Endothelial cell (in vitro differentiated cells): ENCODE data around the gene DOK3. TPM values are rescaled to one million over a fixed set of nuclear protein-coding genes. Genes with fewer than 3 reads are reported as not detected.
A peak's percentile ranks its signal among the peaks of the same experiment; 100 is the strongest.

ENCODE experiments used
- DNase-seq: peaks from one replicate; pipeline ENCODE4 v3.0.0; 2021; ENCODE audit warnings: low spot score
- H3K27ac Mint-ChIP-seq: one replicate; pipeline ENCODE4 v1.8.0; 2021; ENCODE audit warnings: mixed read lengths, inconsistent platforms; ENCODE audit not compliant: unreplicated experiment
- H3K27me3 Mint-ChIP-seq: one replicate; pipeline ENCODE4 v1.8.0; 2021; ENCODE audit warnings: mild to moderate bottlenecking, moderate library complexity, mixed read lengths, inconsistent platforms; ENCODE audit not compliant: unreplicated experiment
- H3K36me3 Mint-ChIP-seq: one replicate; pipeline ENCODE4 v1.8.0; 2021; ENCODE audit warnings: mild to moderate bottlenecking, low read depth, mixed read lengths, inconsistent platforms; ENCODE audit not compliant: unreplicated experiment
- H3K4me1 Mint-ChIP-seq: one replicate; pipeline ENCODE4 v1.8.0; 2021; ENCODE audit warnings: mild to moderate bottlenecking, mixed read lengths, inconsistent platforms; ENCODE audit not compliant: unreplicated experiment
- H3K4me3 Mint-ChIP-seq: one replicate; pipeline ENCODE4 v1.8.0; 2021; ENCODE audit warnings: mild to moderate bottlenecking, mixed read lengths, inconsistent platforms; ENCODE audit not compliant: unreplicated experiment
- H3K9me3 Mint-ChIP-seq: one replicate; pipeline ENCODE4 v1.8.0; 2021; ENCODE audit warnings: mixed read lengths, inconsistent platforms; ENCODE audit not compliant: unreplicated experiment
- CTCF ChIP-seq: fragments of 200-600 bp; sonication (generic); IDR thresholded peaks from one replicate; pipeline ENCODE4 v1.5.0; 2021; ENCODE audit warnings: antibody characterized with exemption; ENCODE audit not compliant: unreplicated experiment
- total RNA-seq: library from RNA; stranded (reverse); fragmentation: NEBNext Ultra II Directional; extraction: Animal tissue kit (Norgen Biotek cat#: 25700); gene quantifications from one replicate; pipeline ENCODE4 v1.2.1, GENCODE V29; 2021; ENCODE audit not compliant: unreplicated experiment

DOK3 gene
- total RNA-seq, 1 donor from 2014 or later: 51.4 TPM

- Mint-ChIP-seq H3K36me3 (peaks cover 42% of the 10 kb centered on the region), H3K27ac (no peak overlapping the region), H3K4me3 (peak overlapping the region; percentile 31), H3K9me3 (no peaks in the 10 kb centered on the region), H3K4me1 (peaks cover 32% of the 10 kb centered on the region), H3K27me3 (peaks cover 23% of the 10 kb centered on the region)
- no peak for TF ChIP-seq CTCF
- no peak for DNase-seq
Observed at GRCh38 chr5:177510567-177511053, 984 bp upstream of the DOK3 start.

GRCh38 chr5:177509991-177510566 is 453 bp upstream of the DOK3 start:
- H3K4me1 Mint-ChIP-seq: peaks cover 29% of the 10 kb centered on the region
- peaks cover 17% of the 10 kb centered on the region for H3K27me3 Mint-ChIP-seq
- no peak for TF ChIP-seq CTCF
- peaks cover 40% of the 10 kb centered on the region for H3K36me3 Mint-ChIP-seq
- no peak for DNase-seq
- no peaks in the 10 kb centered on the region for H3K9me3 Mint-ChIP-seq
- H3K4me3 Mint-ChIP-seq: peak overlapping the region; percentile 80
- H3K27ac Mint-ChIP-seq: peak overlapping the region; percentile 93

GRCh38 chr5:177508837-177509236 is 789 bp downstream of the DOK3 start:
- no peaks in the 10 kb centered on the region for H3K9me3 Mint-ChIP-seq
- peaks cover 31% of the 10 kb centered on the region for H3K36me3 Mint-ChIP-seq
- no peak for DNase-seq
- TF ChIP-seq CTCF: no peak
- peak overlapping the region; percentile 93 for H3K27ac Mint-ChIP-seq
- peaks cover 15% of the 10 kb centered on the region for H3K27me3 Mint-ChIP-seq
- peak overlapping the region; percentile 77 for H3K4me3 Mint-ChIP-seq
- H3K4me1 Mint-ChIP-seq: peaks cover 29% of the 10 kb centered on the region

GRCh38 chr5:177508221-177508611 is 1.4 kb downstream of the DOK3 start:
- Mint-ChIP-seq H3K4me1 (peaks cover 29% of the 10 kb centered on the region), H3K27me3 (peaks cover 14% of the 10 kb centered on the region), H3K9me3 (no peaks in the 10 kb centered on the region), H3K36me3 (peaks cover 29% of the 10 kb centered on the region), H3K4me3 (no peak overlapping the region), H3K27ac (peak overlapping the region; percentile 84)
- no peak for TF ChIP-seq CTCF
- DNase-seq: no peak

- H3K36me3 Mint-ChIP-seq: peaks cover 32% of the 10 kb centered on the region
- no peaks in the 10 kb centered on the region for H3K9me3 Mint-ChIP-seq
- peak overlapping the region; percentile 85 for H3K4me3 Mint-ChIP-seq
- DNase-seq: no peak
- peak overlapping the region; percentile 84 for H3K27ac Mint-ChIP-seq
- peaks cover 14% of the 10 kb centered on the region for H3K27me3 Mint-ChIP-seq
- H3K4me1 Mint-ChIP-seq: peaks cover 31% of the 10 kb centered on the region
- no peak for TF ChIP-seq CTCF
Observed at GRCh38 chr5:177507596-177508220, 1.9 kb downstream of the DOK3 start.
